Activated CD4-positive, alpha-beta T cell treated with anti-CD3 and anti-CD28 coated beads for 1 hour (primary cell): ENCODE results near the gene PITPNB.
A peak's percentile ranks its signal among the peaks of the same experiment; 100 is the strongest.

Experiments
- DNase-seq: peaks from one replicate; pipeline ENCODE4 v3.0.0-alpha.2; 2020

PITPNB gene

DNA sequence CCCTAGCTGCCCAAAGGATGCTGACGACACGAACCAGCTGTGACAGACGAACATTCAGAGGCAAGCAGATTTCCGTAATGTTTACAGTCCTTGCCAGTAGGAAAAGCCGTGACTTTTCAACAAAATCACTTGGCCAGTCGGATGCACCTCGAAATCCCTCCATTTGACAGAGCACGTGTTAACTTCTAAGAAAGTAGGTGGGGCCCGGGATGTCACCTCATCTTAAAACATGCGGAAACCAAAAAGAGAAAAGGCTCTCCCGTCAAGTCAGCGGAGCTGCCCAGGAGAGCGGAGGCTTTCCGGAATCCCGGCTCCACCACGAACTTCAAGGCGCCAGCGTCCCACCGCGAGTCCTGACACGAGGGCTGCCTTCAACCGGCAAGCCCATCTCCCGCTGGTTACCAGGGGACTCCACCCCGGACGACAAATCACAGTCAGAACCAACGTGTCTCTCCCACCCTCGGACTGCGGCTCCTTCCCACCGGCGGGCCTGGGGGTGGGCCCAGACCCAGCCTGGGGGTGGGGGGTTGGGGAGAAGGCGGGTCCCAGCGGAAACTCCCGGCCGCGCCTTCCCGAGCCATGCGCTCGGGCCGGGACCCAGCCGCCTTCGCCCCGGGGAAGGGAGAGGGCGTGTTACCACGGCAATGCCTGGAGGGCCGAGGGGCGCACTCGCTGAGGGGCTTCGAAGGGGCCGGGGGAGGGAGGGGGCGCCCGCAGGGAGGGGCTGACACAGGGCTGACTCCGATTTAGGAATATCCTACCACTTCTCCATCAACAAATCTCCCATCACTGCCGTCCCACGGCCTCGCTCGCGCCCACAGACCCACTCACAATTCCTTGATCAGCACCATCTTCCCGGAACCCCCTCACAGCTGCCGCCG, 475 bp downstream of the PITPNB start:
- DNase-seq = peak; percentile 38

DNA sequence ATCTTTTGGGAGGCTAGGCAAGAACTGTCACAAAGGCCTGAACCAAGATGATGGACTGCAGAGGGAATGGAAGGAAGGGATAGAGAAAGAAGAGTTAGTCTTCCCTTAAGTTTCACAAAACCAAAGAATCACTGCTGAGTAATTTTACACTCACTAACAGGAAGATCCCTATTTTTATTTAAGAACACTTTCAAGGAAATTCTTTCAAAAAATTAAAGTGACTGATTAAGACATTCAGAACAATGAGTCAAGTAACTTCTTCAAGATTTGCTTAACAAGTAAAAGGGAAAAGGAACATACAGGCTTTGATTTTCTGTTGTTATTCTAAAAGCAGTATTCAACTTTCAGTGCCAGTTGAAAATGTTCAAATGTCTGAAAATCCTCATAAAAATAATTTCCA, 3.1 kb downstream of the PITPNB start:
- DNase-seq = no peak

DNA sequence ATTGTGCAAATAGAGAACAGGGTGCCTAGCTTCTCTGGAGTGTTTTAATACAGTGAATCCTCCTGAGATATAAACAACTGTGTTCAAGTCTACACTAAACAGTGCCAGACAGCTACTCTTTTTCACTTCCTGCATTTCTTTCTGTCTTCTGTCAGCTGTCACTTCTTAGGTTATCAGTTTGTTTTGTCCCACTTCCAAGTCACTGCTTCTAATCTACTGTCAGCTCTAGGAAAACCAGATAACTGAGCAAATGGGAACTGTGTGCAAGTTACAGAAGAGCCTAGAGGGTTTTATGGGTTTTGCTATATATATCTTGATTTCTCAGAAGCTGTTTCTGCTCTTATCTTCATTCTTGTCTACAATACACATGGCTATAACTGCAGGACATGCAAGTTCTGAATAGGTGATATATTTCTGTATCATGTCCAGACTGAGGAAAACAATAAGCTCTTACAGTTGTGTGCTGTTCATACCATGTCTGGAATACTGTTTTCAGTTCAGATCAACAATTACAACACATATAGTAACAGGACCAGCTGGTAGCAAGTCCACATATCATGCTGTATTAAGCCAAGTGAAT, 5.8 kb downstream of the PITPNB start:
- no peak for DNase-seq

GRCh38 chr22:27912101-27912500, 7.0 kb downstream of the PITPNB start:
- DNase-seq = no peak

GRCh38 chr22:27911330-27911729, 7.7 kb downstream of the PITPNB start:
- no peak for DNase-seq

DNA sequence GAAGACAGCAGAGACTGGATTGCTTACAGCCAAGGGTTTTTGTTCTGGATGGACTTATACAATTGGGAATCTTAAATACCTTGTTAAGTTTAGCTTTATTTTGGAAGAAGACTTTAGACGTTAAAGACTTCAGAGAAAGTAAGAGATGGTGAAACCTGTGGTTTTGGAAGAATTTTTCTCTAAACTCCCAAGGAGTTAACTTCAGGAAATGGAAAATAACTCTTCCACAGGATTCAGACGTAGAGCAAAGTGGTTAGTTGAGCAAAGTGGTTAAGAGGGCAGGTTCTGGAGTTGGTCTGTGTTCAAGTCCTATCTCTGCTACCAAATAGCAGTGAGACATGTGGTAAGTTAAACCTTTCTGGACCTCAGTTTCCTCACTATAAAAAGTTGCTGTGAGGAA, 12.8 kb downstream of the PITPNB start:
- no peak for DNase-seq

DNA sequence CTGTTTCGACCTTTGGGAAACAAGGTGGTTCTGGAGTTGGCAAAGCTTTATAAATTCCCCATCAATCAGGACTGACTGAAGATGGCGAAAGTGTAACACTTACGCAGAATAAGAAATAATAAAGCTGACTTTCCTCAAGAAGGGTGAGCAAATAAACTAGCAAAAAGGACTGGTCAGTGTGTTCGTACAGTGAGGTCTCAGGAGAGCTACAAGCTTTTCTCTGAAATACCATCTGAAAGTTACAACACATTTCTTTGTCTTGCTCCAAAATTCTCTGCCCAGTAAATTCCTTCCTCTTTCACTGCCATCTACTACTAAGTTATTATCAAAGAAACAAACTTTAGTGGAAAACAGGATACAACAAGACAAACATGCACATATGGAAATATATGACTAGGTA, 13.4 kb downstream of the PITPNB start:
- DNase-seq = no peak

DNA sequence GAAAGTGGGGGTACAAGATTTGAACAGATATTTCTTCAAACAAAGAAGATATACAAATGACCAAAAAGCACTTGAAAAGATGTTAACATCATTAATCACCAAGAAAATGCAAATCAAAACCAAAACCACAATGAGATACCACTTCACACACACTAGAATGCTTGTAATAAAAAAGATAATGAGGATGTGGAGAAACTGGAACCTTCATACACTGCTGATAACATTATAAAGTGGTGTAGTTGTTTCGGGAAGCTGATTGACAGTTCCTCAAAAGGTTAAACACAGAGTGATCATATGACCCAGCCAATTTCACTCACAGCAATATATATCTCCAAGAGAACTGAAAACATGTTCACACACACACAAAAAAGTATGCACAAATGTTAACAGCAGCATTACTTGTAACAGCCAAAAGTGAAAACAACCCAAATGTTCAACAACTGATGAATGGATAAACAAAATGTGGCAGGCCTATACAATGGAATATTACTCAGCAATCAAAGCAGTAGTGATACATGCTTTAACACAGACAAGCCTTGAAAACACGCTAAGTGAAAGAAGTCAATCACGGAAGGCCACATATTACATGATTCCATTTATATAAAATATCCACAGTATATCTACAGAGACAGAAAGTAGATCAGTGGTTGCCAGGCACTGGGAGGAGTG, 15.1 kb downstream of the PITPNB start:
- DNase-seq = no peak

- no peak for DNase-seq
Observed at GRCh38 chr22:27900153-27900552, 18.9 kb downstream of the PITPNB start.

DNA sequence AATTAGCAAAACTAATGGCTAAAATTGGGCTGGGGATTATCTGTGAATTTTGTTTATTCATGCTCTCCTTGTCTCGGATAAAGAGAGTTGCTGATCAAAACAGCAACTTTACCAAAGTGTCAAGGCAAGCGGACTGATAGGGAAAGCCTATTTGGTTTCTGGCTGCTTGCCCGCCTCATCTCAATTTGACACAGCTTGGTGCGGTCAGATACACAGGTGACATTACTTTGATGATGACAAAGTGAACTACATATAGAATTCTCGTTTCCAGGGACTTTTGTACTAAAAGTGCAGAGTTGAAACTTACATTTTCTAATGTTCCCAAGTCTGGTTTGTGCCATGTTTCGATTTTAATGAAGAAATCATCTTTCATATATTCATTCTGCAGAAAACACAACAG, 22.8 kb downstream of the PITPNB start:
- DNase-seq = no peak

DNA sequence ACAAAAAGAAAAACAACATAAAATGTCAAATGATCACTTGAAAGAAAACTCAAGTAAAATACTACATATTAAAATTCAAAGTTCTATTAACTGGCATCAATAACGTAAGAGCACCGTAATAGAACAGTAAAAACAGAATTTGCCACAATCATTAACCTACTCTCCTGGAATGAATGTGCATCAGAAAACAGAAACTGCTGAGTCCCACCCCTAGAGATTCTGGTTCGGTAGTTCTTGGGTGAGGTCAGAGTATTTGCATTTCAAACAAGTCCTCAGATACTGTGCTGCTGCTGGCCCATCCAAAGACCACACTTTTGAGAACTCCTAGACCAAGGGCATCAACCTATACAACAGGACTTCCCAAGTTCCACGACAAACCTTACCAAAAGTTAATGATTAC, 23.5 kb downstream of the PITPNB start:
- DNase-seq = no peak

- no peak for DNase-seq
Observed at GRCh38 chr22:27892811-27893210, 26.2 kb downstream of the PITPNB start.

DNA sequence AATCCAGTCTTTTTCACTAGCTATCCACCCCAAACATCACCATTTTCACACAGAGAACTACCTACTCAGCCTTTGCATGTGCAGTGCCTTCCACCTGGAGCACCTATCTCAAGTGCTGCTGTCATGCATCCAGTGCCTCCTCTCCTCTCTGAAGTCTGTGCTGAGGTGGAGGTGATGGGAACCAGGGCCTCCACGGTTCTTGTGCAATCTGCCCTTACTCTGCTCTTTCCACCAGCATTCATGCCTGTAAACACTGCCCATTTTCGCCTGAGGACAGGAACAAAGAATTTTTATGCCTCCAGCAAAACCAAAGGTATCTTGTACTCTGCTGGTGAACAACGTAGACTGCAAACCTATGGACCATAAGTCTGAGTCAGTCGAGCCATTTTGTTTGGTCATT, 27.0 kb downstream of the PITPNB start:
- DNase-seq = no peak

GRCh38 chr22:27888310-27888709, 30.7 kb downstream of the PITPNB start:
- no peak for DNase-seq

DNA sequence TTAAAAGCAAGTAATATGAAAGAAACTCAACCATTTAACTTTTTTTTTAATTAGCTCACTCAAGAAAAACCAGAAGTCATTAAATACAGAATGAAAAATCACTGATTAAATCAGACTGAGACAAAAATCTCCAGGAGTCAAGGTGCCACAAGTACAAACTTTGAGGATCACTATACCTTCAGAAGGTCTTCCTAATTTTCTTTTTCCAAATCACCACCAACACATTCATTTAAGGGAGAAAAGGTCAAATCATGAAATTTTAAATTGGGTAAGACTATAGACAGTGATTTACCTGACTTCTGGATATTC, 32.3 kb downstream of the PITPNB start:
- DNase-seq = no peak

- DNase-seq = no peak
Observed at GRCh38 chr22:27885977-27886842, 32.8 kb downstream of the PITPNB start.

DNA sequence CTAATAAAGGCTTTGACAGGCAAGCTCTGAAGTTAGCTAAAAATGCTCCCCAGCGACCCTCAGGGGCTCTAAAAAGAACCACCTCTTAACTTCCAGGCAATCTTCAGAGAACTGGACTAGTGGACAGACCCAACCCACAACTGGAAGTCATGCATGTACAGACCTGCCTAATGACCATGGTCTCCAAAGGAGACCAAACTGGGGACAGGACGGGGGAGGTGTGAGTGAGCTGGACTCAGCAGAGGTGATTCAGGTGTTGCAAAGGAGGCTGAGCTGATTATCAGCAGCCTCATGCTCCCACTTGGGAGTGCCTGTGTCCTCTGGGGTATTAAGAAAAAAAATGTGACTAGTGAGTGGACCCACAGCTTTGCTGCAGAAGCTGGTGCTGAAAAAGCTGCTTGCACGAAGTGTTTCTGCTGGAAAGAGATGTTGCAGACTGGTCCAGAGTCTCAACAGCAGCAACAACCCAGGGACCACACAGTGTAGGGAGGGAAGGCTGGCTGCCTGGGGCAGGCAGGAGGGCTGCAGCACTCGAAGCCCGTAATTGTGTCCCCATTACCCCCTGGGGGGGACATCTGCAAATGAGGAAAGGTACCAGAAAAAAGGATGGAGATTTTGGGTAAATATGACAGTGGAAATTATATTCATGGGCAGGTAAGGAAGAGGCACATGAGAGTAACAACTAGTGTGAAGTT, 35.3 kb downstream of the PITPNB start:
- no peak for DNase-seq

DNA sequence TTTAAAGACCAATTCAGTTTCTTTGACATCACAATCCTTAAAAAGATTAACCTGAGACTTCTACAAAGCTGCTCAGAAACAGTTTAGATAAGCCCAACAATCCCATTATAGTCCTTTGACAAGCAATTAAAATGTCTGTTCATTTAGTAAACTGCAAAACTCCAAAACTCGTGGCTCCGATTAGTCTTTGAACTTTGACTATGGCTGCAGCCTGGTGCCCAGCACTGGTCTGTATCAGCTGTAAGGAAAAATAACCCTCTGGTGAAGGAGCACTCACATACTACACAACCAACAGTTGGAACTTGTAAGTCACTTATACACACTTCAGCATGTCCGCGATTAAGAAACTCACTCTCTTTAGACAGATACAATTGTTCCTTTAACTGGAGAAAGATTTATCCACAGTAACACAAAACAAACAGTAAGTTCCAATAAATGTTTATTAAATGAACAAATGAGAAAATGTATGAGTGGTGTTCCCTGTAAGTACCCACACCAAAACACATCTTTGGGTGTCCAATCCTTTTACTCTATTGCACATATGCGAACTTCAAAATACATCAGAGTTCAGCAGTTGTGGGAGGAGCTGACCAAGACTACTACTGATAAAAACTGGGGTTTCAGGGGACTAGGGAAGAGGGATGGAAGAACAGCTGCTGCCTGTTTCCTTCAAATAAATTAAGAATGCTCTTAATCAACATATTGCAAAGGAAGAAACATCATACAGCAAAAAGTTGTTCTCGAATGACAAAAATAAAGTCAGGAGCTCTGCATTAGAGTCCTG, 36.4 kb downstream of the PITPNB start:
- DNase-seq = no peak

- no peak for DNase-seq
Observed at GRCh38 chr22:27881421-27881820, 37.6 kb downstream of the PITPNB start.

GRCh38 chr22:27880778-27881394, 38.2 kb downstream of the PITPNB start:
- no peak for DNase-seq

DNA sequence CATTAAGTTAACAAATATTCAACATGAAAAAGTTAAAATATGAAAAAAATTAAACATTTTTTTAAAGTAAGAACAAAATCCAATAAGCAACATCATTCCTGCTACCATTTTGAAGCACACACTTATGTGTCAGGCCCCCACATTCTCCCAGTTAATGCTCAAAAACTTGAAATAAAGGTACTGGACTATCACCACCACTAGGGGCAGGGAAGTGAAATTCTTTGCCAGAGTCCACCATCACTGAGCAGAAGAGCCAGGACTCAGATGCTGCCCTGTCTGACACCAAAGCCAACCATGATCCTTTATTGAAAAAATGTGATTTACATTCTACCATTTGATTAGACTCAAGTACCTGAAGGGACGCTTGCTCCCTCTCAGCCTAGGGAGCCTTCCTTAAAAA, 39.1 kb downstream of the PITPNB start:
- DNase-seq = no peak
